8988T (cell line): ENCODE data around the gene PNPLA7.
A peak's percentile ranks its signal among the peaks of the same experiment; 100 is the strongest.
"Not testable (repeated sequence)": the region's sequence is repeated elsewhere in the genome, so short reads cannot be mapped to it uniquely, and the experiment has no call there.

Source experiments
- DNase-seq: peaks from one replicate; pipeline ENCODE4 v3.0.0; 2011

Gene PNPLA7

DNA sequence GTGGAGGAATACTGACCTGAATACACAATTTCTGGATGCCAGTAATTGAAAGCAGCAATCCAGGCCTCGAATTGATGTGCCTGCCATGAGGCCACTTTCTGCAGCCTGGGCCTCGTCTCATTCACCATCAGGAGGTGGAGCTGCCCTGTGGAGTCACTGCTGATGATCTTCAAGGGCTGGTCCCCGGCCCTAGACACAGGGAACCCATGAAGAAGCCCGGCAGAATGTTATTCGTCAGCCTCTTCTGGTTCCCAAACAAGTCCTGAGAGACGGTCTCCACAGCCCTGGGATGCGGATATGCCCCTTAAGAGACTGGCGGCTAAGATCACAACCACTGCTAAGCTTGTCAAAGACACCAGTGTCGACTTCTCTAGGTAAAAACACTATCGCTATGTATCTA is 24.0 kb upstream of the PNPLA7 start:
- DNase-seq: no peak

DNA sequence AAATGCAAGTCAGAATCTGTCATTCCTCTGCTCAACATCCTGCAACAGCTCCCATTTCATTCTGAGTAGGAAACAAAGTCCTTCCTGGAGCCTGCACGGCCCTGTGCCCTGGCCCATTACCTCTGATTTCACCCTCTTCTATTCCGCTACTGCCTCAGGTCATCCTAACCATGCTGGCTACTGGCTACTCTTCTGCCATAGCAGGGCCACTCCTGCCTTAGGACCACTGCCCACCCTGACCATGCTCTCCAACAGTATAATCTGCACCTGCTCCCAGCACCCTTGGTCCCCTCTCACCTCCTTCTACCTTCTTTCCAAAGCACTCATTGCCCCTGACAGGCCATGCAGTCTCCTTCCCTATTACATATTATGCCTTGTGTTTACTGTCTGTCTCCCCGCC is 20.4 kb upstream of the PNPLA7 start:
- DNase-seq: no peak

GRCh38 chr9:137569609-137570203 is 19.5 kb upstream of the PNPLA7 start:
- no peak for DNase-seq

GRCh38 chr9:137568445-137568844 is 18.2 kb upstream of the PNPLA7 start:
- not testable (repeated sequence) for DNase-seq

- no peak for DNase-seq
Observed at GRCh38 chr9:137564817-137565411, 14.7 kb upstream of the PNPLA7 start.

GRCh38 chr9:137564134-137564533 is 13.9 kb upstream of the PNPLA7 start:
- DNase-seq: no peak

DNA sequence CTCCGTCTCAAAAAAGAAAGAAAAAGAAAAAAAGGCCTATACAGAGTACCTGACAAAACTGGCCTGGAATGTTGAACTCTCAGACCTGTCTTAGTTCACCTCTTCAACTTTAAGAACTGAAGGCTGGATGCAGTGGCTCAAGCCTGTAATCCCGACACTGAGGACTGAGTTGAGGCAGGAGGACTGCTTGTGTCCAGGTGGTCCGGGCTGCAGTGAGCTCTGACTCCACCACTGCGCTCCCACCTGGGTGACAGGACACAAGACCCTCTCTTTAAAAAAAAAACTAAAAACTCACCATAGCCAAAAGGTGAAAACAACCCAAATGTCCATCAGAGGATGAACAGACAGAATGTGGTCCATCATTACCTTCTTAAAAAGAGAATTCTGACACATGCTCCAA is 7.9 kb upstream of the PNPLA7 start:
- DNase-seq: no peak

- no peak for DNase-seq
Observed at GRCh38 chr9:137556069-137556838, 6.1 kb upstream of the PNPLA7 start.

DNA sequence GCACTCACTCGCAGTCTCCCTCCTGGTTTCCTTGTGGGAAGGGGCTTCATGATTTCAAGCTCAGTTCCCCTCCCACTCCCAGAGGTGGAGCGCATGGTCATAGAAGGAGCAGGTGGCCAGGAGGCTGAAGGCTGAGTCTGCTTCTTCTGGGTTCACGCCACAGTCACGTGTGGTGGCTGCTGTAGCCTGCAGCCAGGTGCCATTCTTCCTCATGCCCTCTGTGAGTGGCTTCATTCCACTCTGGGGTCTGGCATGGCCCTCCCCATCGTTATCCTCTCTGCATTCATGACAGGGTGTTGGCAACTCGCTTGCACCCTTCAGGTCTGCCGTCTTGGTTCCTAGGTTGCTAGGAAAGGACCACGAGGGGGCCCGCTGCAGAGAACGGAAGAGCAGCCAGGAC is 5.0 kb upstream of the PNPLA7 start:
- DNase-seq: no peak

GRCh38 chr9:137554349-137554748 is 4.1 kb upstream of the PNPLA7 start:
- no peak for DNase-seq

DNA sequence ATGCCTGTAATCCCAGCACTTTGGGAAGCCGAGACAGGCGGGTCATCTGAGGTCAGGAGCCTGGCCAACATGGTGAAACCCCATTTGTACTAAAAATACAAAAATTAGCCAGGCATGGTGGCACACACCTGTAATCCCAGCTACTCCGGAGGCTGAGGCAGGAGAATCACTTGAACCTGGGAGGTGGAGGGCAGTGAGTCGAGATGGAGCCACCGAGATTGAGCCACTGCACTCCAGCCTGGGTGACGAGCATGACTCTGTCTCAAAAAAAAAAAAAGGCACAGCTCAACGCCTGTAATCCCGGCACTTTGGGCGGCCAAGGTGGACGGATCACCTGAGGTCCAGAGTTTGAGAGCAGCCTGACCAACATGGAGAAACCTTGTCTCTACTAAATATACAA is 3.5 kb upstream of the PNPLA7 start:
- not testable (repeated sequence) for DNase-seq

DNA sequence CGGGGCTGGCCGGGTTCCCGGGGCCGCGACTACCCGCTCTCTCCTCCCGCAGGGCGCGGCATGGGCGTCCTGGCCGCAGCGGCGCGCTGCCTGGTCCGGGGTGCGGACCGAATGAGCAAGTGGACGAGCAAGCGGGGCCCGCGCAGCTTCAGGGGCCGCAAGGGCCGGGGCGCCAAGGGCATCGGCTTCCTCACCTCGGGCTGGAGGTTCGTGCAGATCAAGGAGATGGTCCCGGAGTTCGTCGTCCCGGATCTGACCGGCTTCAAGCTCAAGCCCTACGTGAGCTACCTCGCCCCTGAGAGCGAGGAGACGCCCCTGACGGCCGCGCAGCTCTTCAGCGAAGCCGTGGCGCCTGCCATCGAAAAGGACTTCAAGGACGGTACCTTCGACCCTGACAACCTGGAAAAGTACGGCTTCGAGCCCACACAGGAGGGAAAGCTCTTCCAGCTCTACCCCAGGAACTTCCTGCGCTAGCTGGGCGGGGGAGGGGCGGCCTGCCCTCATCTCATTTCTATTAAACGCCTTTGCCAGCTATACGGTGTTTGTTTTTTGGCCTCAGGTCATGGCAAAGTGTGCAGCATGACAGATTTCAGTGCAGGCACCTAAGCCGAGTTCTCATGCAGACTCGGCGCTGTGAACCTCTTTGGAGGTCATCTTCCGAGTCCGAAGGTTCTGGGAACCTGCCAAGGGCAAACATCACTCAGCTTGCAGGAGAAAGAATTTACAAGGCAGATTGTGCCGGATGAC is 2.0 kb upstream of the PNPLA7 start:
- peak; percentile 65 for DNase-seq

GRCh38 chr9:137551264-137552021 is 1.2 kb upstream of the PNPLA7 start, which contains the start of gene MRPL41:
TSS of gene MRPL41 (plus strand) at chr9:137551879. CDS start at chr9:137552082, 203 bp downstream.
- DNase-seq: peak; percentile 99

DNA sequence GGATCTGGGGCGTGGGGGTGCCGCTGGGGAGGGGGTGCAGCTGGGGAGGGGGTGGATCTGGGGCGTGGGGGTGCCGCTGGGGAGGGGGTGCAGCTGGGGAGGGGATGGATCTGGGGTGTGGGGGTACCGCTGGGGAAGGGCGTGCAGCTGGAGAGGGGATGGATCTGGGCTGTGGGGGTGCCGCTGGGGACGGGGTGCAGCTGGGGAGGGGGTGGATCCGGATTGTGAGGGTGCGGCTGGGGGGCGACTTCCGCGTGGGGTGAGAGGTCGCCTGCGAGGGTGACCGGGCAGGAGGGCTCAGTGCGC is 709 bp upstream of the PNPLA7 start:
- DNase-seq: not testable (repeated sequence)

DNA sequence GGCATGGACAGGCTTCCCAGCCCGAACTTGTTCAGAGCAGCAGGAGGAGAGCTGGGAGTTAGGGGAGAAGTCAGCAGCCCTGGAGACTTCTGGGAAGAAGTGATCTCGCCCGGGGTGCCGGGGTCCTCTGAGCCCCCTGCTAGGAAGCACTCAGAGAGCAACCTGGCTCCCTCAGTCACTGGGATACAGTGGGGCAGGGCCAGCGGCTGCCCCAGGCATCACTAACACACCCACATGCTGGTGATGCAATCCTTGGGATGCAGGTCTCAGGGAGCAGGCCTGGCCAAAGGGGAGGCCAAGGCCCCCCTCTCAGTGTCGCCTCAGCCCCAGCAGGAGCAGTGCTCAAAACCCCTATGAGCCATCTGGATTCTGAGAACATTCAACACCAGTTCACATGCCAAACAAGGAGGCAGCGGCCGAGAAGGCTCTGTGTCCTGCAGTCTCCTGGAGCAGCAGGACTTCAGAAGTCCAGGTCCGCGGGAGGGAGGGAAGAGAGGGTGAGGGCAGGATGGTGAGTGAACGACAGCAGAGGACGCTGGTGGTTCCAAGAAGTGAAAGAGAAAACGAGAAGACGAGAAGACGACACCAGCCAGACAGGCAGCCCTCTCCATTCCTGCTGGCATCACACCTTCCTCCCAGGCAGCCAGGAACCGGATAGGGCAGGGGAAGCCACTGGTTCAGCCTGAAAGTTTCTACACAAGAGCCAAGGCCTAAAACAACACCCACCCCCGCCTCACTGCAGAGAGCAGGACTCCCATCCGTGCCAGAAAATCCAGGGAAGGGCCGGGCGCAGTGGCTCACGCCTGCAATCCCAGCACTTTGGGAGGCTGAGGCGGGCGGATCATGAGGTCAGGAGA is 2.3 kb downstream of the PNPLA7 start:
- no peak for DNase-seq

DNA sequence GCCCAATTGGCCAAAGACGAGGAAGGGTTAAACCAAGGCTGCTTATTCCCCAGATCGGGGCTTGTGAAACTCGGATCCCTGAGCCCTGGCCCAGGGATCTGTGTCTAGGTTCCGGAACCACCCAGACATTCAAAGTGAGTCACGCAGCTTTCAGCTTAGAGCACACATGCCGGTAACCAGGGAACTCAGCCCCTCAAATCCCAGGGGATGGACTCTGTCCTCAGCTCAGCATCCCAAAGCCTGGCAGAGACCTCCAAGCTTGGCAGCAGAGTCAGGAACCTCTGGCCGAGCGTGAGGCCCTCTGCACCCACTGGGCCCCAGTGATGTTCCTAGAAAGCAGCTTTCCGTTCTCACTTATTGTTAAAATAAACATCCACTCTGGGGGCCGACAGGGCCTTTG is 5.1 kb downstream of the PNPLA7 start:
- DNase-seq: no peak

DNA sequence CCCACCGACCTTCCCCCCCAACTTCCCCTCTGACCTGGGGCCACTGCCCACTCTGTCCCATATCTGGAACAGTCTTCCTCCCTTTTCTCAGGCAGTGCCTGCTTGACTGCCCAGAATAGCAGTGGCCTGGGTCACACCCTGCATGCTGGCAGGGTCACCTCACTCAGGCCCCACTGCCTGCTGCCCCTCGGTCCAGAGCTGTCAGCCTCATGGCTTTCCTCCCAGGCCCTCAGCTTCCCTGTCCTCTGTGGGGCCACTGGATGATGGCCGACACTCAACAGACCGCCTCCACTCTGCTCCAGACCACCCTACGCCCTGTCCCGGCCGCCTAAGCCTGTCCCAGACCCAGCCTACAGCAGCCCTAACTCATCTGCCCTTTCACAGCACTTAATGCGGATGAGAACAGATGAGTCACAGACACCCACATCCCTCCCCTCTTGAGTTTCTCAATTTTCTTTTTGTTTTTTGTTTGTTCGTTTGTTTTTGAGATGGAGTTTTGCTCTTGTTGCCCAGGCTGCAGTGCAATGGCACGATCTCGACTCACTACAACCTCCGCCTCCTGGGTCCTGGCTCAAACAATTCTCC is 5.9 kb downstream of the PNPLA7 start:
- DNase-seq: no peak

DNA sequence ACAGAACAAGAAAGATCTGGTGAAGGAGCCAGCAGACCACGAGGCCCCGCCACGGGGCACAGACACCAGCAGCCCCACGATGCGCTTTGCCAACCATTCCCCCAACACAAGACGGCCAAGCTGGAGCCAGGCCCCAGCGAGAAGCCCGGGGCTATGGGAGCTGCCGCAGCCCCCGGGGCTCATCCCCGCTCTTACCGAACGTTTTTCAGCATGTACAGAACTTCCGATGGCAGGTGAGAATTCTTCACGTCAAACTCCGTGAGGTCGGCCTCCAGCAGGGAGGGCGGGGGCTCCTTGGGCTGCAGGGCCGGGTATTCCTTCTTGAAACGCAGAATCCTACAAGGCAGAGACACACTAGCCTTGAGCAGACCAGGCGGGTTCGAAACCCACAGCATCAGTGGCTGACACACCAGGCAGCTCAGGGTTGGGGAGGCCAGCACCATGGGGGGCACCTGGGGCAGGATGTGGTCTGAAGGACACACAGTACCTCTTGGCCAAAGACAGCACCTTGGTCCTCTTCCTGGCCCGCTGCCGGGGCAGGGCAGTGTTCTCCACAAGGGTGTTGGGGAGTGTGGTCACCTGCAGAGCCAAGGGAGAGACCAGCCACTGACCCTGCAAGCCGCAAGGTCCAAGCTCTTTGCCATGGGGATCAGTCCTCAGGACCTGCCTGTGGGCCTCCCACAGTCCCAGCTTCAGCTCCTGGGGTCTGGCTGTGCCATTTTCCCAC is 6.8 kb downstream of the PNPLA7 start:
- DNase-seq: no peak

GRCh38 chr9:137542486-137542885 is 7.7 kb downstream of the PNPLA7 start:
- DNase-seq: no peak

DNA sequence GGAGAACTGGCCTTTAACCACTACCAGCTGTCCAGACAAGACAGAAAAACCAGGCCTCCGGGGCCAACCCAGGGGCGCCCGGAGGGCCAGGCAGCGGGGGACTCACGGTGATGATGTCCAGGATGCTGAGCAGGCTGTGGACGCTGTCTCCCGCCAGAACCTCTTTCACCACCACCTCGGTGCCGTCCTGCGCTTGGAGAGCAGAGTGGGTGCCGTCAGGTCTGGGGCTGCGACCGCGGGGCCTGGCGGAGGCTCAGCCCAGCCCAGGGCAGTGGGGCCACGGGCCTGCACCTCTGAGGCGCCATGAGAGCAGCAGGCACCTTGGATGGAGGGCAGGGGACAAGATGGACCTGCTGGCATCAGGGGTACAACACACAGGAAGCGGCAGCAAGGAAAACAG is 9.7 kb downstream of the PNPLA7 start:
- no peak for DNase-seq

GRCh38 chr9:137538058-137538457 is 12.1 kb downstream of the PNPLA7 start:
- DNase-seq: no peak
